GM21367 (cell line): ENCODE data around the gene NQO2.

Experiments used
- ATAC-seq: cut with Tn5 transposase; IDR thresholded peaks from one replicate; pipeline ENCODE4 v1.9.1; 2021; ENCODE audit not compliant: unreplicated experiment

Gene NQO2, protein sequence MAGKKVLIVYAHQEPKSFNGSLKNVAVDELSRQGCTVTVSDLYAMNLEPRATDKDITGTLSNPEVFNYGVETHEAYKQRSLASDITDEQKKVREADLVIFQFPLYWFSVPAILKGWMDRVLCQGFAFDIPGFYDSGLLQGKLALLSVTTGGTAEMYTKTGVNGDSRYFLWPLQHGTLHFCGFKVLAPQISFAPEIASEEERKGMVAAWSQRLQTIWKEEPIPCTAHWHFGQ

DNA sequence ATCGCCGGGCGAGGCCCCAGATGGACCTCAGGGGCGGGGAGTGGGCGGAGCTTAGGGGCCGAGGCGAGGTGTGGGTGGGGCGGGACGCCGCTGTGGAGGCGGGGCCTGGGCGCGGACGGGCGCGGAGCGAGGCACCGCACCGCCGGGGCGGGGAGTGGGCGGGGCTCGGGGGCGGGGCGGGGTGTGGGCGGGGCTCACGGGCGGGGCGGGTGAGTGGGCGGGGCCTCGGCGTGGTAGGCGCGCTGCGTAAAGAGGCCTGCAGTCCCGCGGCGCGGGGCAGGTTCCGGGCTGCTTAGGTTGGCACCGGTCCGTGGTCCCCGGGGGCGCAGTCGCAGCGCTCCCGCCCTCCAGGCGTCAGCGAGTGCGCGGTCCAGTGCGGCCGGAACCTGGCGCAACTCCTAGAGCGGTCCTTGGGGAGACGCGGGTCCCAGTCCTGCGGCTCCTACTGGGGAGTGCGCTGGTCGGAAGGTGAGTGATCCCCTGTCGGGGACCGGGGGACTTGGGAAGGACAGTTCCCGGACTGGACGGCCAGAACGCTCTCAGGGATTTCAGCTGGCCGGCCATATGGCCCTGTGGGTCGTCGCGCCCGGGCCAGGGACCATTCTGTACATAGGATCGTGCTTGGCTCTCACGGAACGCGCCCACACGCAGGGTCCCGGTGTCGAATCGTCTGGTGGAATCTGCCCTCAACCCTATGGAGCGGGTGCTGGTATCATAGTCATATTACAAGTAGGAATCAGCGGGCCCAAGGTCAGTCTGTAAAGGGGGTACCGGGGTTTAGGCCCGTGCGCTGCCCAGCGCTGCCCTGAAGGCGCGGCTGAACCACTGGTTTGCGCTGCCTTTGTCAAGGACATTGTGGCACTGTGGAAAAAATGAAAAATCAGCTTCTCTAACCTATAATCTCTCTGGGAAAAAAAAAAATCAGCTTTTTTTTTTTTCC lies at the start of gene NQO2:
NQO2 (plus strand) TSS at position 277 of the 940 bp plus-strand sequence. CDS start 6,659 bp downstream, outside the sequence.
- ATAC-seq = peak; percentile 49

DNA sequence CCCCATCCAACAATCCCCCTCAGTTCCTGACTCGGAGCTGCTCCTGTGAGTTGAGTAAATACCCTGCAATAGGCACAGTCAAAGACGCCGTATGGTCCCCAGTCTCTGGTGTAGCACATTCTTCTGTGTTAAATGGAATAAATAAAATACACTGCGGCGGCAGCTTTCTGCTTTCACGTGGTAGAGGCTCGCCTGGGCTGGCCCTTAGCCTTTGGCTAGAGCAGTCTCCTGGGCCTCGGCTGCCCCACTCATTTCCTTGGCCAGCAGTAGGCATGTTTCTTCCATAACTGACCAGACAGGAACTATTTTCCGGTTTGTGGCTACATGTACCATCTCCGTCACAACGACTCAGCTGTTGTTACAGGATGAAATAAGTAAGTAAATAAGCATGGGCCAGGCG lies 49.0 kb upstream of the NQO2 start:
- ATAC-seq = no peak

DNA sequence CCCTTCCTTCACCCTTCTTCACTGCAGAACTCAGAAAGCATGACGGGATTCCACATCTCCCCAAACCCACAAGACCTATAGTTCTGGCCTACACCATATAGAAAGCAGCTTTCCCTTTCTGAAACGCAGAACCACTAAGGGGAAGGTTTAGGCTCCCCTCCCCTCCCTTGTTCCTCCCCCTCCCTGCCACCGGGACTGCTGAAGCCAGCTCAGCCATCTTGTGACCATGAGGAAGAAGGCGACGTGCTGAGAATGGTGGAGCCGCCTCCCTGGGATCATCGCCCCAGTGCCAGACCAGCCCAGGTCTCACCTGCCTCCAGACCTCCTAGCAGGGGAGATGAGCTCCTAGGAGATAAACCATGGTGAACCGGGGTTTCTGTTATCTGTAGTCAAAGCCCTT lies 48.0 kb upstream of the NQO2 start:
- no peak for ATAC-seq

DNA sequence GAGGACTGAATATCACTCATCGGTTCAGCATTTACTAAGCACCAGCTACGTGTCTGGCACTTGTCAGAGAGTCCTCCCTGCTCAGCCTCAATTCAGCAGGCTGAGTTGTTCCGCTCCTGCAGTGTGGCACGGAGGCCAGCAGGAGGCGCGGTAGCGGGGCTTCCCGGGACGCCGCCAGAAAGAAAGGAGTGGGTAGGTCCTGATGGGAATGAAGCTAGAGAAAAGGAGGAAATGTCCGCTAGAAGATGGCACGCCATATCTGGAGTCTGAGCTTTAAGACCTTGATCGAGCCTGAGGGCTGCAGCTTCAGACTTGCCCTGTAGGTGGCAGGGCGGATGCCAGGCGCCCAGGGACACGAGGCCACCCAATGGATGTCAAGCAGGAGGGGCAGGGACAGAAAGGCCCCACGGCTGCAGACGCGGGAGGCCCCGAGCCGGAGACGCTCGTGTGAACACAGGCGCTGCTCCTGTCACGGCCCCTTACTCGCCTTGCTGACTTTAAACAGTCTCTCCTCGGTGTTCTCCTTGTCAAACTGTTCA lies 47.1 kb upstream of the NQO2 start:
- ATAC-seq = peak; percentile 58

DNA sequence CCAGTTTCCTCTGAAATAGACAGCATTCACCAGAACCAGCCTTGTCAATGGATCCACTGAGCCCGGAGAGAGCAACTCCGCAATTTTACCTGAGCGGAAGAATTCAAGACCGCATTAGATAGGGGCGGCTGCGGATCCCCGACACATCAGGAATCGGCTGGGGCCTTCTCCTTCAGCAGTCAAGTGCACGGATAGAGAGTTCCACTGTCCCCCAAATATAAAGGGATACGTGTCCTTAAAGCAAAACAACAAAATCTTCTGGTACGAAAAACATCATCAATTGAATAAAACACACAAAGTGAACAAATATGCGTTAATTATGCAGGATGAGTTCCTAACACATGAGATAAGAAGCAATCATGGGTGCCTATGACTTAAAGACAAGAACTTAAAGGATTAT lies 46.6 kb upstream of the NQO2 start:
- no peak for ATAC-seq

DNA sequence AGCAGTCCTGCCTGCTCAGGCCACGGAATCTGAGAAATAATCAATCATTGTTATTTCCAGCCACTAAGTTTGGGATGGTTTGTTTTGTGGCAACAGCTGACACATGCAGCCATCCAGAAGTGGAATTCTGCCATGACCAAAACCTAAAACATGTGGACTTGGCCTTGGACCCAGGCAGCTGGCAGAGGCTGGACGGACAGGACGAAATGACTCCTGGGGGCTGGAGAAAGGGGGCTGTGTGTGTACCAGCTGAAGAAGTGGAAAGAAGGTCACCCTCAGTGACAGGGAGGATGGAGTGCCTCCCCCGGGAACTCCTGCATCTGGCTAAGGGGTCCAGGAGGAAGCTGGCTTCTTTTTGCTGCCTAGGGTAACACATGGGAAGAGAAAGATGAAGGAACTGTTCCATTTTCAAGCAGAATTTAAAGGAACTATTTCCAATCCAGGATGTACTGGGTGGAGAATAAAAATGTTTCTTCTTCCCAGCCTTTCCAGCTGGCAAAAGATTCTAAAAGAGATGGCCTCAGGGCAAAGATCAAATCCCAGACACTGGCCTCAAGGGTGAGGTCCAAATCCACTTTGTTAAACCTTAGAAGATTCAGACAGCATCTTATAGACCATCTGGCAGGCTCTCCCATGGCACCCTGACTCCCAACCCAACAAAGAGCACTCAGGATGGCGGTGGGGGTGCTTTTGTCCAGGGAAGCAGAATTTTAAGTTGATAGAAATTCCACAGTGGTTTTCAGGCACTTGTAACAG lies 42.6 kb upstream of the NQO2 start:
- ATAC-seq = no peak

DNA sequence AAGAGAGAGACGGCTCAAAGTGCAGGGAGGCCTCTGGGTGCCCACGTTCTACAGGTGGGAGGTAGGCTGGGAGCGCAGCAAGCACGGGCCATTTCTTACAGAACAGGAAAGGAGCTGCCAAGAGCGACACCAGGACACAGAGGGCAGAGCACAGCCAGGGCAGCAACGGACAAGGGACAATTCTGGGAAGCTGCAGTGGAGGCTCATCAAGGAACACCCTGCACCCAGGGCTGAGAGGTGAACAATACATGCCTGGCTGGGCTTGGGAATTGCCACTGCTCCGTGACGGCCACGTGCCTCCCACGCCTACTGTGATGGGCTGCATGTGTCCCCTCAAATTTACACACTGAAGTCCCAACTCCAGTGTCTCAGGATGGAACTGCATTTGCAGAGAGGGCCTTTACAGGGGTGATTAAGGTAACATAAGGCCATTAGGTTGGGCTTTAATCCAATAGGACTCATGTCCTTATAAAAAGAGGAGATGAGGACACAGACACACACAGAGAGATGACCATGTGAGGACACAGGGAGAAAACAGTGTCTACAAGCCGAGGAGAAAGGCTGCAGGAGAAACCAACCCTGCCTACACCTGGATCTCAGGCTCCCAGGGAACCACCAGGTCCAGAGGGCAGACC lies 41.9 kb upstream of the NQO2 start:
- ATAC-seq = no peak

DNA sequence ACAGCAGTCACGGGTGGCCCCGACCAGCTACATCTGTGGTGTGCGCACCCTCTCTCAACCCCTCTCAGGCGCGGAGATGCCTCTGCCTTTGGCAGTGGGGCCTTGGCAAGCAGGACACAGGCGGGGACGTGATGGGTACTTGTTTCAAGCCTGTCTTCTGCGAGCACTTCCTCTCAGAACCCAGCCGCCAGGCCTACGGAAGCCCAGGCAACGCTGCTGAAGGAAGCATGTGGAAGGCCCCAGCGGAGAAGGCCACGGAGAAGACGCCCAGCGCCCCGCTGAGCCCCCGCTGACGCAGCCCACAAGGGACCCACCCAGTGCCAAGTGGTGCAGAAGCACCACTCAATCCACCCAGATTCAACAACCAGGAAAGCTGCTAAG lies 41.4 kb upstream of the NQO2 start:
- ATAC-seq = no peak

DNA sequence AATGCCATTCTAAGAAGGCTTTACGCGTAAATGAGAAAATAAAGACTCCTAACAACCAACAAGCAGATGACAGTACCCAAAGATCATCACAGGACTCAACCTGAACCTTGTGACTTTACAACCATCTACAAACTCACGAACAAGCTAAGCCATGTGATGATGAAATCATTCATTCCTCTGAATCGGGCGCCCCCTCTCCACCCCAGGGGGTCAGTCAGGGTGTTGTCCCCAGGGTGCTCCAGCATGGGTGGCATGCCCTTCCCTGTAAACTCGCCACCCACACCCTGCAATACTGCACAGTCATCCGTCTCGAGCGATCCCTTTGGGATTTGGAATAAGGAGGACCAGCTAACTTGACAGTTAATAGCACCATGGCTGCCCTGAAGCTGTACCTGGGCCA lies 40.9 kb upstream of the NQO2 start:
- ATAC-seq = no peak

DNA sequence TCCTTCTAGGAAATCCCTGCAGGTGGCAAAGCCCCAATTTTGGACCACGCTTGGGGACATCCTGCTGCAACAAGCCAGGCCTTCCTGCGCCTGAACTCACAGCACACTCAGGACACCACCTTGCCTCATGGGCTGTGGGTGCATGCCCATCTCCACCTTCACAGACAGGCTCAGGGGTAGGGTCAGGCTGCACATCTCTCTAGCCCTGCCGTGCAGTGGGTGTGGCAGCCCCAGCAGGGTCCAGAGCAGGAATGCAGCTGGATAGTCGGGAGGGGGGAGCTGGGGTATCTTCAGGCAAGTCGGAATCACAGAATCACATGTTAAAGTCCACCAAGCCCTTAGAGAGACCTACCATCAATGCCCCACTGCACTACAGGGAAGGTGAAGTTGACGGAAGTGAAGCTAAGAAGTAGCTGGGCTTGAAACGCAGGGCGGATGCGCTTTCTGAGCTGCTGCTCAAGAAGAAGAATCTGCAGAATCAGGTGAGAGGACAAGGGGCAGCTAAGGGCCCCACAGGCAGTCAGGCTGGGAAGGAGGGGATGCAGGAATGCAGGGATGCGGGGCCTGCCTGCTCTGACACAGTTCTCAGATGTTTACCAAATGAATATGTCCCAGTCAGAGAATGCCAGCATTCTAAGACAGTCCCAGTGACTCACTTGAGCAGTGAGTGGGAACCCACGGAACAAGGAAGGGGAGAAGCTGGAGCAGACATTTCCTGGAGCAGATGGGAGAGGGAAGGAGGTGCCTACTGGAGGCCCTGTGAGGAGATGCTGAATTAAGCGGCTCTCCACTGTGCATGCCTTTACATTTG lies 39.6 kb upstream of the NQO2 start:
- ATAC-seq = no peak

DNA sequence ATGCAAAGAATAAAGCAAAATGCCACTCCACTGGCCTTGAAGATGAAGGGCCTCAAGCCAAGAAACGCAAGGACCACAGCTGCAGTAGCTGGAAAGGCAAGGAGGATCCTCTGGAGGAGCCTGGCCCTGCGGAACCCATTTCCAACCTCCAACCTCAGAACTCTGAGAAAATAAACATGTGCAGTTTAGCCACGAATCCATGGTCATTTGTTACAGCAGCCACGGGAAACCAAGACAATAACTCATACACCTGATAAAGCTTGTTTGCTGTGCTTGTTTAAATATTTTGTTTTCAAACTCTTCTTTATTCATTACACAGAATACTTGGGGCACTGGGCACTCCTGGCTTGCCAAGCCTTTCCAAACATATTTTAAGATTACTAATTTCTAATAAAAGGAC lies 38.8 kb upstream of the NQO2 start:
- no peak for ATAC-seq

DNA sequence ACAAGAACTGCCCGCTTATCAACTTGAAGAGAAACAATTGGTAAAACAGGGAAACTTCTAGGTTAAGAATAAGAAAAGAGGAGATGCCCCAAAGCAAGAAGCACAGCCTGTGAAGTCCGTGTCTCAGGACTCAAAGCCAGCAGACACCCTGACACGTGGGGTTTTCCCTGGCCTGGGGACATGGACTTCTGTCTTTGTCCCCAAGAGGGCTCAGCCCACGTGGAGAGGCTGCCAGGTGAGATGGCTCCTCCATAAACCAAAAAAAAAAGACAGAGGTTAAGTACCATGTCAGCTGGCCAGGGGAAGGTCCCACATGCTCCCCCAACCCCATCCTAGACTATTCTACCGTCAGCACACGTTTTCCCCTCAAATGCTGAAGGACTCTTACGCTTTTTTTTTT lies 38.2 kb upstream of the NQO2 start:
- no peak for ATAC-seq

DNA sequence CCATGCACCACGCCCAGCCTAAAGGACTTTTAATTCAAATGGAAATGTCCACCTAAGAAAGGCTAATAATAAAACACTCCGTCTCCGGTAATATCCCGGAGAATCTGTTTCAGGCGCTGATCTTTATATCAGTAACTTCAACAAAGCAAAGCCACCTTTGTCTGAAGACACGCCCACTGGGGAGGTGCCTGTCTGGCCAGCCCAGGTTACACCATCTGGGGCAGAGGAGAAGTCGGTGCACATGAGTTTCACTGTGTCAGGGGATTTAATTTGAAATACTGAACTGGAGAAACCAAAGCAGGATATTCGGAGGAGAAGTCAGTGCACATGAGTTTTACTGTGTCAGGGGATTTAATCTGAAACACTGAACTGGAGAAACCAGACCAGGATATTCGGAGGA lies 37.7 kb upstream of the NQO2 start:
- ATAC-seq = no peak

DNA sequence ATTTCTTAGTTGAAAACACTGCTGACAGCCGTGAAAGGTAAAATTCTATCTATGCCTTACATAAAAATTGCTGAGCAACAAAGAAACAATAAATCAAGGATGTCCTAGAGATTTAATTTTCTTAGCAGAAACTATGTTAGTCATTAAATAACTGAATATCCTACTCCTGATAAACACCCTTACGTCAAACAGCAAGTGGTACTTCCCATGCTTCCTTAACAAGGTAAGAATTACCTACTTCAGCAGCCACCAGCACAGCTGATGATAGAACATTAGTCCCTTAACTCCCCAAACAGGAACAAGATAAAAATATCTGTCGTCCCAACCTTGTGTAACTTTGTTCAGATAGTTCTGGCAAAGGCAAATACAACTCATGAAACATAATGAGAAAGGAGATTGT lies 37.1 kb upstream of the NQO2 start:
- no peak for ATAC-seq

DNA sequence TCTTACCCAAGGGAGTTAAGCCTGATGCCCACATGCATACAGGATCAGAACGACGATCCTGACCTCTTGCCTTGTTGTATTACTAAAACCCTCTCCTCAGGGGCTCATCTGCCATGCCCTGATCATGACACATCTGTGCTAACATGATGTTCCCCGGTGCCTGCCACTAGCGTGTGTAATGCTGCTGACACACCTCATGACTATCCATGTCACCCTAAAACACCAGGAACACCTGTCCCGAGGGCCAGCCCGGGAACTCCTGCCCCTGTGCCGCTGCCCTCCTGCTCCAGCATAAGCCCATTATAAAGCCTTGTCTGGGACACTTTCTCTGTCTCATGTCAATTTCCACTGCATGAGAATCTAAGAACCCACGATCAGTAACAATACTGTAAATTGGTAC lies 35.9 kb upstream of the NQO2 start:
- ATAC-seq = no peak

DNA sequence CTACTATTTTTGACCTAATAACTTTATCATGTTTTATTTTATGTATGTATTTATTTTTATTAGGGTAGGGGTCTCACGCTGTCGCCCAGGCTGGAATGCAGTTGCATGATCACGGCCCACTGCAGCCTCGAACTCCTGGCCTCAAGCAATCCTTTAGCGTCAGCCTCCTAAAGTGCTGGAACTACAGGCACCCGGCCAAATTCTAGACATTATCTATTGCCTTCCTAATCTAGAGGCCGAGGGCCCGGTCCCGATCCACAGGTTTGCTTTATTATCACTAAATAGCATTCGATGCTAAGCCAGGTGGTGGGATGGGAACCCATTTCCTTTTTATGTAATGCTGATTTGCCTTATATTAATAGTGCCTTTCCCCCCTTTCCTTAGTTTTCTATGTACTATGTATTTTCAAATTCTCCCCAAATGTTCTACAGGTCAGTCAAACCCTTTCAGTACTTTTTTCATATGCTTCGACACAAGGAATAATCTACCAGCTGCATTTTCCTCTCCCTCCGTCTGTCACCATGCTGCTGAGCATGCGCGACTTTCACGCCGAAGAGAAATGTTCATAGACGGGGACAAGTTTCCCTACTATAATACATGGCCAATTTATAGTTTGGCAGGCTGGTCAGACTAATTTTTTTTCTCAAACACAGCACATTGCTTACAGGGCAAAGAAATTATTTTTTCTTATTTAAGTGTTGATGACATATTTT lies 34.7 kb upstream of the NQO2 start:
- ATAC-seq = no peak

DNA sequence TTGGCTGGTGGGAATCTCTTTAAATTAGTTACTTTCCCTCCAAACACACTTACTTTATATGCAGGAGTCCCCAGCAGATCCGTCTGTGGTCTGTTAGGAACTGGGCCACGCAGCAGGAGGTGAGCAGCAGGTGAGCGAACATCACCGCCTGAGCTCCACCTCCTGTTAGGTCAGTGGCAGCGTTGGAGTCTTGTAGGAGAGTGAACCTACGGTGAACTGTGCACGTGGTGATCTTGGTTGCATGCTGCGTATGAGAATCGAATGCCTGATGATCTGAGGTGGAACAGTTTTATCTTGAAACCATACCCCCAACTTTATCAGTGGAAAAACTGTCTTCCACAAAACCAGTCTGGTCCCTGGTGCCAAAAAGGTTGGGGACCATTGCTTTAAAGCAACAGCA lies 33.3 kb upstream of the NQO2 start:
- no peak for ATAC-seq

DNA sequence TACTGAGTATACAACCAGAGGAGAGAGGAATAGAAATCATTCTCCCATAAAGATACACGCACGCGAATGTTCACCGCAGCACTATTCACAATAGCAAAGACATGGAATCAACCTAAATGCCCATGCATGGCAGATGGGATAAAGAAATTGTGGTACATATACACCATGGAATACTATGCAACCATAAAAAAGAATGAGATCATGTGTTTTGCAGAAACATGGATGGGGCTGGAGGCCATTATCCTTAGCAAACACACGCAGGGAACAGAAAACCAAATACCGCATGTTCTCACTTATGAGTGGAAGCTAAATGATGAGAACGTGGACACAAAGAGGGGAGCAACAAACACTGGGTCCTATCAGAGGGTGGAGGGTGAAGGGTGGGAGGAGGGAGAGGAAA lies 31.8 kb upstream of the NQO2 start:
- ATAC-seq = no peak

DNA sequence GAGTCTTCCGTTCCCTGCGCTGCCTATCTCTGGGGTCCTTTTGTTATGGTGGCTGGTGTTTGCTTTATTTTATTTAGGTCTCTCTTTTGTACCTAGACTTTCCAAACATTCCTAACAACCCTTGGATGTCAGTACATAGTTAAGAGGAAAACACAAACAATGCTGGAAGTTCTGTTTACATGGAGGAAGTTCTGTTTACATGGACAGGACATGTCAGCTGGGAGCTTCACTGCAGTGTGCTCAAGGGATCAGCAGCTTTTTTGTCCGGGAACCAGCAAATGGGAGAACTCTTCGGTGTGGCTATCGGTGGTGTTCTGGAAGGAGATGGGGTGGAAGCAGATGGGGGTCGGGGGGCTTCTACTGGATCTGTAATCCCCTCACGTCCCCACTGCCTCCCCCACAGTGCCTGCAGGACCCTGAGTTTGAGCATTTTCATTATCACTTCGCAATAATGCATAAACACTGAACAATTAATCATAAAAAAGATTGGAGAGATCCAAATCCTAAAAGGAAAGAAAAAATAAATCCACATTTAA lies 31.0 kb upstream of the NQO2 start:
- no peak for ATAC-seq
